Measurements from ENCODE around the gene PLEKHH2.

The PLEKHH2 gene

GRCh38 chr2:43798300-43798699, 161.2 kb downstream of the PLEKHH2 start:
- Histone ChIP-seq H3K4me1 (ENCODE audit: control insufficient read depth in 1 of 2, insufficient read depth in 2 of 2, low read length in 2 of 2) (peaks cover 0 to 13% of the 10 kb centered on the region in 2 donors), H3K27me3 (ENCODE audit: control insufficient read depth in 1 of 2, insufficient read depth in 2 of 2, low read length in 2 of 2) (no peaks in the 10 kb centered on the region), H3K4me3 (ENCODE audit: low read depth in 1 of 2, low read length in 2 of 2) (no peak overlapping the region), H3K36me3 (ENCODE audit: control insufficient read depth in 1 of 2, insufficient read depth in 2 of 2, low read length in 2 of 2) (peaks cover 0 to 2% of the 10 kb centered on the region in 2 donors), H3K9ac (ENCODE audit: low read depth in 1 of 2, low read length in 2 of 2) (no peak overlapping the region), H3K27ac (ENCODE audit: low read depth, low read length) (no peak overlapping the region), H3K9me3 (ENCODE audit: control insufficient read depth in 1 of 2, low read length in 2 of 2) (no peaks in the 10 kb centered on the region)

DNA sequence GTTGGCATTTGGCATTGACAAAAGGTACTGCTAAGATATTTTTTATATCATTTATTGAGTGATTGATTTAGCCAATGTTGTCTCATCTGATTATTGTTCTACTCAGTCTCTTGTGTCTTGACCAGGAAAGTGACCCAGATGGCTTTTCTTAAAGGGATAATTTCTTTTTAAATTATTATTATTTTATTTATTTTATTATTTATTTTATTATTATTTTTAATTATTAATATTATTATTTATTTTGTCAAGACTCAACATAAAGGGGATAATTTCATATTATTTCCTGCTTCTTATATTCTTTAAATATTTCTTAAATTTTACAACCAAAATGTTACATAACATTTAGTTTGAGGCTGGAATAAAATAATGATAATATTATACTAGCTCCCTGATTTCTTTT, 163.8 kb downstream of the PLEKHH2 start:
- Histone ChIP-seq H3K27ac (ENCODE audit: low read depth, low read length) (no peak overlapping the region), H3K4me1 (ENCODE audit: control insufficient read depth in 1 of 2, insufficient read depth in 2 of 2, low read length in 2 of 2) (peaks cover 0 to 25% of the 10 kb centered on the region in 2 donors), H3K9me3 (ENCODE audit: control insufficient read depth in 1 of 2, low read length in 2 of 2) (no peaks in the 10 kb centered on the region), H3K9ac (ENCODE audit: low read depth in 1 of 2, low read length in 2 of 2) (peak overlapping the region in 1 of 2 donors; percentile 34), H3K36me3 (ENCODE audit: control insufficient read depth in 1 of 2, insufficient read depth in 2 of 2, low read length in 2 of 2) (peaks cover 4 to 6% of the 10 kb centered on the region in 2 donors), H3K4me3 (ENCODE audit: low read depth in 1 of 2, low read length in 2 of 2) (no peak overlapping the region), H3K27me3 (ENCODE audit: control insufficient read depth in 1 of 2, insufficient read depth in 2 of 2, low read length in 2 of 2) (no peaks in the 10 kb centered on the region)

DNA sequence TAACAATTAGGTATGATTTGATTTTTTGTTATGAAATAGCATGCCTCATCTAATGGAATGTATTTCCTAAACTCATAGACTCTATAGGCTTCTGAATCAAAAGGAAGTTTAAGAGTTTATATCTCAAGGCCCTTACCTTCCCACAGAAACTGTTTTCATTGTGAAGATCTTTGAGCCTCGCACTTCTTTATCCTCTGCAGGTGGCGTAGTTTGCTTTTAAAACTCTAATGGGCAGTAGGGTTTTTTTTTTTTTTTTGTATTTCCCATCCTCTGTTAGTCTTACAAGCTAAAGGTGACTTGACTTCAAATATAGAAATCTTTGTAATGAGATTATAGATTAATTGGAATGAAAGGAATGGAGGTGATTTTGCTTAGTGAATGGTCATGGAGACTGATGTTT, 165.1 kb downstream of the PLEKHH2 start:
- no peaks in the 10 kb centered on the region for H3K27me3 ChIP-seq (ENCODE audit: control insufficient read depth in 1 of 2, insufficient read depth in 2 of 2, low read length in 2 of 2)
- H3K27ac ChIP-seq (ENCODE audit: low read depth, low read length), result no peak overlapping the region
- H3K36me3 ChIP-seq (ENCODE audit: control insufficient read depth in 1 of 2, insufficient read depth in 2 of 2, low read length in 2 of 2), result peaks cover 3 to 4% of the 10 kb centered on the region in 2 donors
- H3K9ac ChIP-seq (ENCODE audit: low read depth in 1 of 2, low read length in 2 of 2), result no peak overlapping the region
- no peaks in the 10 kb centered on the region for H3K9me3 ChIP-seq (ENCODE audit: control insufficient read depth in 1 of 2, low read length in 2 of 2)
- H3K4me3 ChIP-seq (ENCODE audit: low read depth in 1 of 2, low read length in 2 of 2), result no peak overlapping the region
- H3K4me1 ChIP-seq (ENCODE audit: control insufficient read depth in 1 of 2, insufficient read depth in 2 of 2, low read length in 2 of 2), result peaks cover 2 to 29% of the 10 kb centered on the region in 2 donors

DNA sequence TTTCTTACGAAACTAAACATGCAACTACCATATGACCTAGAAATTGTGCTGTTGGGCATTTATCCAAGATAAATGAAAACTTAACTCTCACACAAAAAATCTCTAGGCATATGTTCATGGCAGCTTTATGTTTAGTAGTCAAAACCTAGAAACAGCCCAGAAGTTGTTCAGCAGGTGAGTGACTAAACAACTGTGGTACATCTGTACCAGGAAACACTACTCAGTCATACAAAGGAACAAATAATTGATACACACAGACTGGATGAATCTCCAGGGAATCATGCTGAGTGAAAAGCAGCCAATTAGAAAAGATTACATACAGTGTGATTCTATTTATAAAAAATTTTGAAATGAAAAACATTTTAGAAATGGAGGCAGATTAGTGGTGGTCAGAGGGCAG, 166.1 kb downstream of the PLEKHH2 start:
- no peak overlapping the region for H3K4me3 ChIP-seq (ENCODE audit: low read depth in 1 of 2, low read length in 2 of 2)
- H3K9me3 ChIP-seq (ENCODE audit: control insufficient read depth in 1 of 2, low read length in 2 of 2), result no peaks in the 10 kb centered on the region
- H3K9ac ChIP-seq (ENCODE audit: low read depth in 1 of 2, low read length in 2 of 2), result no peak overlapping the region
- H3K27me3 ChIP-seq (ENCODE audit: control insufficient read depth in 1 of 2, insufficient read depth in 2 of 2, low read length in 2 of 2), result no peaks in the 10 kb centered on the region
- H3K4me1 ChIP-seq (ENCODE audit: control insufficient read depth in 1 of 2, insufficient read depth in 2 of 2, low read length in 2 of 2), result peaks cover 10 to 34% of the 10 kb centered on the region in 2 donors
- H3K36me3 ChIP-seq (ENCODE audit: control insufficient read depth in 1 of 2, insufficient read depth in 2 of 2, low read length in 2 of 2), result peaks cover 3 to 4% of the 10 kb centered on the region in 2 donors
- no peak overlapping the region for H3K27ac ChIP-seq (ENCODE audit: low read depth, low read length)

GRCh38 chr2:43806719-43807031, 169.6 kb downstream of the PLEKHH2 start:
- H3K9me3 ChIP-seq (ENCODE audit: control insufficient read depth in 1 of 2, low read length in 2 of 2), result no peaks in the 10 kb centered on the region
- peaks cover 13 to 33% of the 10 kb centered on the region in 2 donors for H3K4me1 ChIP-seq (ENCODE audit: control insufficient read depth in 1 of 2, insufficient read depth in 2 of 2, low read length in 2 of 2)
- H3K4me3 ChIP-seq (ENCODE audit: low read depth in 1 of 2, low read length in 2 of 2), result no peak overlapping the region
- no peaks in the 10 kb centered on the region for H3K27me3 ChIP-seq (ENCODE audit: control insufficient read depth in 1 of 2, insufficient read depth in 2 of 2, low read length in 2 of 2)
- peaks cover 6 to 8% of the 10 kb centered on the region in 2 donors for H3K36me3 ChIP-seq (ENCODE audit: control insufficient read depth in 1 of 2, insufficient read depth in 2 of 2, low read length in 2 of 2)
- no peak overlapping the region for H3K27ac ChIP-seq (ENCODE audit: low read depth, low read length)
- H3K9ac ChIP-seq (ENCODE audit: low read depth in 1 of 2, low read length in 2 of 2), result no peak overlapping the region

DNA sequence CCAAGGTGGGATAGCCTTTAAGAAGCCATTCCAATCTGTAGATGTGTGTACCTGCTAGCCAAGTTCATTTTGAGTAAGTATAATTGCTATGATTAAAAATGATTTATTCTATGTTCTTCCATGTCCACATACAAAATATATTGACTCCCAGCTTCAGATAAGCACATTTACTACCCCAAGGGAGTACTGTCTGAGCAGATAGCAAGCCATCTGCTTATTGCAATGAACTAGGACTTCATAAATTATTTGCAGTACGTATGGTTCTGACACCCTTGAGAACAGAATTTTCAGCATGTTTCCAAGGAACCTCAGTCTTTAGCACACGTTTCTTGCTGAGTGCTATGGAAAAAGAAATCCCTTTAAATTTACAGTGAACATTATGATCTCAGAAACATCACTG, 173.4 kb downstream of the PLEKHH2 start:
- H3K4me3 ChIP-seq (ENCODE audit: low read depth in 1 of 2, low read length in 2 of 2), result no peak overlapping the region
- no peak overlapping the region for H3K9ac ChIP-seq (ENCODE audit: low read depth in 1 of 2, low read length in 2 of 2)
- H3K36me3 ChIP-seq (ENCODE audit: control insufficient read depth in 1 of 2, insufficient read depth in 2 of 2, low read length in 2 of 2), result peaks cover 3 to 6% of the 10 kb centered on the region in 2 donors
- no peaks in the 10 kb centered on the region for H3K27me3 ChIP-seq (ENCODE audit: control insufficient read depth in 1 of 2, insufficient read depth in 2 of 2, low read length in 2 of 2)
- H3K27ac ChIP-seq (ENCODE audit: low read depth, low read length), result no peak overlapping the region
- H3K4me1 ChIP-seq (ENCODE audit: control insufficient read depth in 1 of 2, insufficient read depth in 2 of 2, low read length in 2 of 2), result peaks cover 13 to 16% of the 10 kb centered on the region in 2 donors
- H3K9me3 ChIP-seq (ENCODE audit: control insufficient read depth in 1 of 2, low read length in 2 of 2), result no peaks in the 10 kb centered on the region

GRCh38 chr2:43810888-43811287, 173.8 kb downstream of the PLEKHH2 start:
- Histone ChIP-seq H3K36me3 (ENCODE audit: control insufficient read depth in 1 of 2, insufficient read depth in 2 of 2, low read length in 2 of 2) (peaks cover 4% of the 10 kb centered on the region in 2 donors), H3K4me1 (ENCODE audit: control insufficient read depth in 1 of 2, insufficient read depth in 2 of 2, low read length in 2 of 2) (peaks cover 13 to 16% of the 10 kb centered on the region in 2 donors), H3K4me3 (ENCODE audit: low read depth in 1 of 2, low read length in 2 of 2) (no peak overlapping the region), H3K27ac (ENCODE audit: low read depth, low read length) (no peak overlapping the region), H3K9ac (ENCODE audit: low read depth in 1 of 2, low read length in 2 of 2) (no peak overlapping the region), H3K9me3 (ENCODE audit: control insufficient read depth in 1 of 2, low read length in 2 of 2) (no peaks in the 10 kb centered on the region), H3K27me3 (ENCODE audit: control insufficient read depth in 1 of 2, insufficient read depth in 2 of 2, low read length in 2 of 2) (no peaks in the 10 kb centered on the region)

DNA sequence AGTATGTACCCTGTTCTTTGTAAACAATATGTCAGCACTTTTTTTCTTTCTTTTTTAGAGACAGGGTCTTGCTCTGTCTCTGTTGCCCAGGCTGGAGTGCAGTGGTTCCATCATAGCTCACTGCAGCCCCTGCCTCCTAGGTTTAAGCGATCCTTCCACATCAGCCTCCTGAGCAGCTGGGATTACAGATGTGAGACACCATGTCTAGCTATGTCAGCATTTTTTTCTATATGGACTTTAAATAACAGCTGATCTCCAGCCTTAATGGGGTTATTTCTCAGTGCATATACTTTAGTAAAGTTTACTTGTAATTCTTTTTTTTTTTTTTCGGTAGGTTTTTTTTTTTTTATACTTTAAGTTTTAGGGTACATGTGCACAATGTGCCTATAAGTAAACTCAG, 174.9 kb downstream of the PLEKHH2 start:
- Histone ChIP-seq H3K27ac (ENCODE audit: low read depth, low read length) (no peak overlapping the region), H3K9ac (ENCODE audit: low read depth in 1 of 2, low read length in 2 of 2) (no peak overlapping the region), H3K36me3 (ENCODE audit: control insufficient read depth in 1 of 2, insufficient read depth in 2 of 2, low read length in 2 of 2) (peaks cover 4 to 9% of the 10 kb centered on the region in 2 donors)

DNA sequence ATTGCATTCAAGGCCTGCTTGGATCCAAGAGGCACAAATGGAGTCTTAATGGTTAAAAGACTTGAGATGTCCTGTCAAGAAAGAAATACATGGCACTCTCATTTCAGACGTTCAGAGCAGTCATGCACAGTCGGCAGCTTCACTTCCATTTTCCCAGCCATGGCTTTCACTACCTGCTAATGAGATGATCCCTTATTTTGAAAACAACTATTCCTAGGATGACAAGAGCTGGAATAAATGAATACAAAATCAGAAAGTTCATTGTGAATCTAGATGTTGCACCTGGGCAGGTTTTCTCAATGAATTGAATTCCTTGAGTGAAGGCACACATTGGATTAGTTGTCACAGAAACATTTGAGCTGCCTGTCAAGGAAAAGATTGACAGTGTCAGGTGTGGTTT, 175.9 kb downstream of the PLEKHH2 start:
- no peak overlapping the region for H3K27ac ChIP-seq (ENCODE audit: low read depth, low read length)
- H3K4me1 ChIP-seq (ENCODE audit: control insufficient read depth in 1 of 2, insufficient read depth in 2 of 2, low read length in 2 of 2), result peaks cover 4 to 9% of the 10 kb centered on the region in 2 donors
- H3K36me3 ChIP-seq (ENCODE audit: control insufficient read depth in 1 of 2, insufficient read depth in 2 of 2, low read length in 2 of 2), result peaks cover 4 to 9% of the 10 kb centered on the region in 2 donors
- no peak overlapping the region for H3K4me3 ChIP-seq (ENCODE audit: low read depth in 1 of 2, low read length in 2 of 2)
- no peaks in the 10 kb centered on the region for H3K27me3 ChIP-seq (ENCODE audit: control insufficient read depth in 1 of 2, insufficient read depth in 2 of 2, low read length in 2 of 2)
- no peaks in the 10 kb centered on the region for H3K9me3 ChIP-seq (ENCODE audit: control insufficient read depth in 1 of 2, low read length in 2 of 2)
- H3K9ac ChIP-seq (ENCODE audit: low read depth in 1 of 2, low read length in 2 of 2), result no peak overlapping the region

More for the DNA sequence above, 174.9 kb downstream of the PLEKHH2 start:
- no peaks in the 10 kb centered on the region for H3K27me3 ChIP-seq (ENCODE audit: control insufficient read depth in 1 of 2, insufficient read depth in 2 of 2, low read length in 2 of 2)
- no peaks in the 10 kb centered on the region for H3K9me3 ChIP-seq (ENCODE audit: control insufficient read depth in 1 of 2, low read length in 2 of 2)
- no peak overlapping the region for H3K4me3 ChIP-seq (ENCODE audit: low read depth in 1 of 2, low read length in 2 of 2)
- peaks cover 12% of the 10 kb centered on the region in 2 donors for H3K4me1 ChIP-seq (ENCODE audit: control insufficient read depth in 1 of 2, insufficient read depth in 2 of 2, low read length in 2 of 2)

DNA sequence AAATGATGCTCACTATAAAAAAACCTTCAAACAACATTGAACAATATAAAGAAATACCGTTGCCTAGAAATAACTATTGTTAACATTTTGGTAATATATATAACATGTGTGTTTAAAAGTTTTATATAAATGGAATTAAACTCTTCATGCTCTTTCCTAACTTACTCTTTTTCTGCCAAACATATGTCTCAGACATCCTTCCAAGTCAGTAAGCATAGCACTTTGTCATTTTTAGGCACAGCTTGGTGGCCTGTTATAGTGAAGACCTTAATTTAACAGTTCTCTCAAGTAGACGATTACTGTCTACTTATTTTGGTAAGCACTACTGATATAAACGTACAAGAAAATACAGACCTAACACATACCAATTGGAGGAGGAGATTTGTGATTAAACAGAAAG, 177.7 kb downstream of the PLEKHH2 start:
- H3K27ac ChIP-seq (ENCODE audit: low read depth, low read length), result no peak overlapping the region
- peaks cover 4 to 9% of the 10 kb centered on the region in 2 donors for H3K36me3 ChIP-seq (ENCODE audit: control insufficient read depth in 1 of 2, insufficient read depth in 2 of 2, low read length in 2 of 2)
- no peaks in the 10 kb centered on the region for H3K9me3 ChIP-seq (ENCODE audit: control insufficient read depth in 1 of 2, low read length in 2 of 2)
- no peak overlapping the region for H3K4me3 ChIP-seq (ENCODE audit: low read depth in 1 of 2, low read length in 2 of 2)
- peaks cover 1 to 7% of the 10 kb centered on the region in 2 donors for H3K4me1 ChIP-seq (ENCODE audit: control insufficient read depth in 1 of 2, insufficient read depth in 2 of 2, low read length in 2 of 2)
- H3K27me3 ChIP-seq (ENCODE audit: control insufficient read depth in 1 of 2, insufficient read depth in 2 of 2, low read length in 2 of 2), result no peaks in the 10 kb centered on the region
- H3K9ac ChIP-seq (ENCODE audit: low read depth in 1 of 2, low read length in 2 of 2), result no peak overlapping the region
